ENCODE measurements around the gene CPNE5. TPM values are rescaled to one million over a fixed set of nuclear protein-coding genes. Genes with fewer than 3 reads are reported as not detected.

CPNE5 gene
- polyA plus RNA-seq, 3 donors, result 0.47 to 0.85 (median 0.82) TPM

DNA sequence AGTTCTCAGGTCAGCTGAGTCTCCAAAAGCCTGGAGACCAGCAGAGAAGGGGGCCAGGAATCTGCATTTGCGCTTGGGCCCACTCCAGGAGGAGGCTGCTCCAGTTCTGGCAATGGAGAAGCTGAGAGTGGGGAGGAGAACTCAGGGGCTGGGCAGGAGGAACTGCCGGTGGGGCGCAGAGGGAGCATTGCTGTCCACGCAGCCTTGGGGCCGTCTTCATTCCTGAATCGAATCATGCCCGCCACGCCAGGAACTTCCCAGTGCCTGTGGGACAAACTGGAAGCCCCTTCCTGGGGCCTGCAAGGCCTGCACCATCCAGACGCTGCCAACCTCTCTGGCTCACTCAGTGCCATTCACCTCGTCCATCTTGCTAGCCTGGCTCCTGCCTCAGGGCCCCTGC lies 124.7 kb downstream of the CPNE5 start:
- H3K9me3 ChIP-seq (replicated peaks in 1 of 2; ENCODE audit: control insufficient read depth in 1 of 2, insufficient read depth in 1 of 2, low read length in 2 of 2), result no peaks in the 10 kb centered on the region
- H2AFZ ChIP-seq (ENCODE audit: insufficient read depth, low read depth, low read length, poor library complexity, severe bottlenecking), result no peak overlapping the region
- peaks cover 70 to 93% of the 10 kb centered on the region in 2 donors for H3K36me3 ChIP-seq (replicated peaks in 1 of 2; ENCODE audit: control insufficient read depth in 1 of 2, insufficient read depth in 2 of 2, low read length in 2 of 2)
- TF ChIP-seq, protein P1, sequence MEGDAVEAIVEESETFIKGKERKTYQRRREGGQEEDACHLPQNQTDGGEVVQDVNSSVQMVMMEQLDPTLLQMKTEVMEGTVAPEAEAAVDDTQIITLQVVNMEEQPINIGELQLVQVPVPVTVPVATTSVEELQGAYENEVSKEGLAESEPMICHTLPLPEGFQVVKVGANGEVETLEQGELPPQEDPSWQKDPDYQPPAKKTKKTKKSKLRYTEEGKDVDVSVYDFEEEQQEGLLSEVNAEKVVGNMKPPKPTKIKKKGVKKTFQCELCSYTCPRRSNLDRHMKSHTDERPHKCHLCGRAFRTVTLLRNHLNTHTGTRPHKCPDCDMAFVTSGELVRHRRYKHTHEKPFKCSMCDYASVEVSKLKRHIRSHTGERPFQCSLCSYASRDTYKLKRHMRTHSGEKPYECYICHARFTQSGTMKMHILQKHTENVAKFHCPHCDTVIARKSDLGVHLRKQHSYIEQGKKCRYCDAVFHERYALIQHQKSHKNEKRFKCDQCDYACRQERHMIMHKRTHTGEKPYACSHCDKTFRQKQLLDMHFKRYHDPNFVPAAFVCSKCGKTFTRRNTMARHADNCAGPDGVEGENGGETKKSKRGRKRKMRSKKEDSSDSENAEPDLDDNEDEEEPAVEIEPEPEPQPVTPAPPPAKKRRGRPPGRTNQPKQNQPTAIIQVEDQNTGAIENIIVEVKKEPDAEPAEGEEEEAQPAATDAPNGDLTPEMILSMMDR (IDR thresholded peaks at IDR 0.05), result no peak
- H3K9ac ChIP-seq (ENCODE audit: insufficient read depth, low read length, poor library complexity, severe bottlenecking), result no peak overlapping the region
- Mint-ChIP-seq H3K4me1 (no peaks in the 10 kb centered on the region), H3K27ac (peak overlapping the region in 2 of 7 donors; percentile 6 to 68), H3K27me3 (ENCODE audit: low read depth in 3 of 3) (no peaks in the 10 kb centered on the region), H3K36me3 (peaks cover 60 to 94% of the 10 kb centered on the region in 2 donors), H3K9me3 (no peaks in the 10 kb centered on the region), H3K4me3 (no peak overlapping the region)
- H3K27me3 ChIP-seq (ENCODE audit: control insufficient read depth in 2 of 2, insufficient read depth in 2 of 2, low read length in 2 of 2), result no peaks in the 10 kb centered on the region
- no peak for DNase-seq
- intact Hi-C loops (cut with micrococcal nuclease), result no loop called here
- no peak overlapping the region for H3K4me3 ChIP-seq (replicated peaks in 1 of 3; ENCODE audit: low read depth in 2 of 3, low read length in 3 of 3)
- H3K27ac ChIP-seq (ENCODE audit: low read depth in 1 of 2, low read length in 2 of 2), result peak overlapping the region in 1 of 2 donors; percentile 41
- H4K20me1 ChIP-seq (ENCODE audit: insufficient read depth, low read length), result no peaks in the 10 kb centered on the region
- H3K4me1 ChIP-seq (ENCODE audit: control insufficient read depth in 1 of 2, insufficient read depth in 2 of 2, low read length in 2 of 2), result no peaks in the 10 kb centered on the region
- H3K4me2 ChIP-seq (replicated peaks; ENCODE audit: extremely low read depth, low read length, poor library complexity, severe bottlenecking), result no peak overlapping the region
- WGBS (ENCODE audit: insufficient coverage), result 93% methylated on average over 10 of the region's 10 CpGs
- peaks cover 48% of the 10 kb centered on the region for H3K79me2 ChIP-seq (ENCODE audit: insufficient read depth, low read length)

DNA sequence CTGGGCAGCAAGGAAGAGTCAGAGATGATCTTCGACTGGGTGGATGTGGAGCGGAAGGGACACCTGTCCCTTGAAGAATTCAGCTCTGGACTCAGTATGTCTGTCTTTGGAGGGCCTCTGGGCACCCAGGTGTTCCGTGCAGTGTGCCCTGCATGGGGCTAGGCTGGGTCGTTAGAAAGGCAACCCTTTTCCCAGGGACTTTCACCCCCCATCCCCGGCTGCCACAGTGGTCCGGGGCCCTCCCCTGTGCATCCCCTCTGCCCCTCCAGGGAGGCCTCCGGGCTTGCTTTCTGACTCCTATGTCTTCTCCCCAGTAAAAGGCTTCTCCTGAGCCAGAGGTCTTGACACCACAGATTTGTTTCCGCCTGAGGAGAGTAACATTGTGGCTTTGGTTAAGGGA lies 125.4 kb downstream of the CPNE5 start:
- Histone ChIP-seq H3K4me3 (replicated peaks in 1 of 3; ENCODE audit: low read depth in 2 of 3, low read length in 3 of 3) (no peak overlapping the region), H3K36me3 (replicated peaks in 1 of 2; ENCODE audit: control insufficient read depth in 1 of 2, insufficient read depth in 2 of 2, low read length in 2 of 2) (peaks cover 65 to 93% of the 10 kb centered on the region in 2 donors), H3K4me1 (ENCODE audit: control insufficient read depth in 1 of 2, insufficient read depth in 2 of 2, low read length in 2 of 2) (no peaks in the 10 kb centered on the region), H3K4me2 (replicated peaks; ENCODE audit: extremely low read depth, low read length, poor library complexity, severe bottlenecking) (no peak overlapping the region), H3K9me3 (replicated peaks in 1 of 2; ENCODE audit: control insufficient read depth in 1 of 2, insufficient read depth in 1 of 2, low read length in 2 of 2) (no peaks in the 10 kb centered on the region), H3K79me2 (ENCODE audit: insufficient read depth, low read length) (peaks cover 55% of the 10 kb centered on the region), H3K27me3 (ENCODE audit: control insufficient read depth in 2 of 2, insufficient read depth in 2 of 2, low read length in 2 of 2) (no peaks in the 10 kb centered on the region), H2AFZ (ENCODE audit: insufficient read depth, low read depth, low read length, poor library complexity, severe bottlenecking) (no peak overlapping the region), H3K27ac (ENCODE audit: low read depth in 1 of 2, low read length in 2 of 2) (peak overlapping the region in 1 of 2 donors; percentile 41), H3K9ac (ENCODE audit: insufficient read depth, low read length, poor library complexity, severe bottlenecking) (no peak overlapping the region), H4K20me1 (ENCODE audit: insufficient read depth, low read length) (no peaks in the 10 kb centered on the region)
- Mint-ChIP-seq H3K9me3 (no peaks in the 10 kb centered on the region), H3K36me3 (peaks cover 58 to 93% of the 10 kb centered on the region in 2 donors), H3K27ac (peak overlapping the region in 2 of 7 donors; percentile 61 to 68), H3K27me3 (ENCODE audit: low read depth in 3 of 3) (no peaks in the 10 kb centered on the region), H3K4me3 (no peak overlapping the region), H3K4me1 (no peaks in the 10 kb centered on the region)
- intact Hi-C loops (cut with micrococcal nuclease), result no loop called here
- WGBS (ENCODE audit: insufficient coverage), result 96% methylated on average over 4 of the region's 8 CpGs
- no peak for DNase-seq
- TF ChIP-seq, protein P1 (IDR thresholded peaks at IDR 0.05), result no peak

Measured in CD14-positive monocyte (primary cell).